ENCODE measurements around the gene LOXL3. TPM values are rescaled to one million over a fixed set of nuclear protein-coding genes. Genes with fewer than 3 reads are reported as not detected.

Gene LOXL3, protein sequence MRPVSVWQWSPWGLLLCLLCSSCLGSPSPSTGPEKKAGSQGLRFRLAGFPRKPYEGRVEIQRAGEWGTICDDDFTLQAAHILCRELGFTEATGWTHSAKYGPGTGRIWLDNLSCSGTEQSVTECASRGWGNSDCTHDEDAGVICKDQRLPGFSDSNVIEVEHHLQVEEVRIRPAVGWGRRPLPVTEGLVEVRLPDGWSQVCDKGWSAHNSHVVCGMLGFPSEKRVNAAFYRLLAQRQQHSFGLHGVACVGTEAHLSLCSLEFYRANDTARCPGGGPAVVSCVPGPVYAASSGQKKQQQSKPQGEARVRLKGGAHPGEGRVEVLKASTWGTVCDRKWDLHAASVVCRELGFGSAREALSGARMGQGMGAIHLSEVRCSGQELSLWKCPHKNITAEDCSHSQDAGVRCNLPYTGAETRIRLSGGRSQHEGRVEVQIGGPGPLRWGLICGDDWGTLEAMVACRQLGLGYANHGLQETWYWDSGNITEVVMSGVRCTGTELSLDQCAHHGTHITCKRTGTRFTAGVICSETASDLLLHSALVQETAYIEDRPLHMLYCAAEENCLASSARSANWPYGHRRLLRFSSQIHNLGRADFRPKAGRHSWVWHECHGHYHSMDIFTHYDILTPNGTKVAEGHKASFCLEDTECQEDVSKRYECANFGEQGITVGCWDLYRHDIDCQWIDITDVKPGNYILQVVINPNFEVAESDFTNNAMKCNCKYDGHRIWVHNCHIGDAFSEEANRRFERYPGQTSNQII
- 0.72 and 0.98 TPM in 2 replicates for total RNA-seq (2014; rRNA removed; shearing (Covaris generic))
- 0.21 and 0.79 TPM in 2 replicates for total RNA-seq (2022)
- Bru-seq, nascent RNA, result percentile 18 among the genes with signal in this experiment
- percentile 12 among the genes with signal in this experiment for BruChase-seq, experiment 1, labeled RNA remaining after a 6-hour chase
- percentile 13 among the genes with signal in this experiment for BruChase-seq, experiment 2, labeled RNA remaining after a 2-hour chase
- long read RNA-seq, partial matches to known transcripts, result 1 of 1 reads
- long read RNA-seq, other reads (novel, unspliced or antisense), result 0 of 1 reads

DNA sequence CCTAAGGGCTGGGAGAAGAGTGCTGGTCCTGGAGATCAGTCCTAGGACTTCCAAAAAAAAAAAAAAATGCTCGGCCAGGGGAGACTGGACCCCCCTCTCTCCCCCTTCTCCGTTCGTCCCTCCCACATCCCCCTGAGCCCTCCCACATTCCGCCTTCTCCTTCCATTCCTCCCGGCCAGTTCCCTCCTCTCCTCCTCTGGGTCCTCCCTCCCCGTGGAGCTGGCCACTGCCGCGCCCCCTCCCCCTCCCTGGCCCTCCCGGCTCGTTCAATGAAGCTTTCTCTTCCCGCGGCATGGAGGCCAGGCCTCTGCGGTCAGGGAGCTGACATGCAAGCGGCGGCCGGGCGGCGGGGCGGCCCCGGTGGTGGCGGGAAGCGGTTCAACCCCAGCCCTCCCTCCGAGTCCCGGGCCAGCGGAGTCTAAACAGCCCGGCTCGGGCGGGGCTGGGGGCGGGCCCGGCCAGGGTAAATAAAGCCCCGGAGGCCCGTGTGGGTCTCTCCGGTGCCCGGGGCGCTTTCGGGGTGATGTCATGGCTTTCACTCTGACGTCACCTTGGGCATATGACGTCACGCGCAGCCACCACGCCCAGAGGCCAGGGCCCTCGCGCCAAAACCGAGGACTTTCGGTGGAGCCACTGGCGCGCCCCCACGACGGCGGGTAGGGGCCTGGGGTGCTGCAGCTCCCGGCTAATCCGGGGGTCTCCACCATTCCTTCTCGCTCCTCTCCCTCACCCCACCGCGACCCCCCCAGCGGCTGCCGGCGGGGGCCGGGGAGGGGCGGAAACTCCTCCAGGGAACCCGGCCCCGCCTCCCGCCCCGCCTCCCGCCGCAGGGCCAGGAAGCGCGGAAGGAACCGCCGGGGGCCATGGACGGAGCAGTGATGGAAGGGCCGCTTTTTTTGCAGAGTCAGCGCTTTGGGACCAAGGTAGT is at the start of gene LOXL3, which contains the start of gene DOK1:
Gene LOXL3 (minus strand): TSS at position 51 of the 928 bp plus-strand sequence. CDS start 1,308 bp downstream, outside the sequence.
Gene DOK1 (plus strand): TSS at position 829 of the 928 bp plus-strand sequence. CDS start 35 bp downstream, at position 864.
- peak; percentile 78 for DNase-seq (ENCODE audit: low spot score)
- no peaks in the 10 kb centered on the region for H3K9me3 ChIP-seq (ENCODE audit: low read length)
- no peaks in the 10 kb centered on the region for H3K79me2 ChIP-seq (ENCODE audit: insufficient read depth, low read depth, low read length)
- peak within 1 kb of the TSS; percentile 95 for H2AFZ ChIP-seq (ENCODE audit: low read length)
- intact Hi-C loops (cut with micrococcal nuclease; ENCODE audit: unreplicated experiment), result no loop called here
- no peak within 1 kb of the TSS for H3K27ac ChIP-seq (ENCODE audit: low read depth, low read length, poor library complexity, severe bottlenecking)
- peaks cover 13% of the 10 kb centered on the region for H3K4me1 ChIP-seq (ENCODE audit: insufficient read depth, low read length, poor library complexity, severe bottlenecking)
- CTCF ChIA-PET (ENCODE audit: unreplicated experiment), result interaction anchor here (0.6 kb wide), 1 partner anchor 97 kb away, joined by 17 read pairs; no protein-coding TSS in a partner anchor
- no peaks in the 10 kb centered on the region for H4K20me1 ChIP-seq (ENCODE audit: insufficient read depth, low read length)
- POLR2A ChIA-PET, result interaction anchor here (0.7 kb wide), 1 partner anchor 24 kb away, joined by 3 read pairs; no protein-coding TSS in a partner anchor
- H3K36me3 ChIP-seq (ENCODE audit: insufficient read depth, low read length), result no peaks in the 10 kb centered on the region
- H3K9me2 ChIP-seq (ENCODE audit: insufficient read depth, low read length), result no peaks in the 10 kb centered on the region
- no peak for TF ChIP-seq EZH2phosphoT487 (IDR thresholded peaks at IDR 0.05; ENCODE audit: borderline replicate concordance, low read depth, low read length)
- BruUV-seq (replicated peaks), result no TSS peak
- peak within 1 kb of the TSS; percentile 94 for H3K4me3 ChIP-seq (ENCODE audit: low read depth, low read length, poor library complexity, severe bottlenecking)
- peak within 1 kb of the TSS; percentile 80 for H3K4me2 ChIP-seq (ENCODE audit: low read length)

DNA sequence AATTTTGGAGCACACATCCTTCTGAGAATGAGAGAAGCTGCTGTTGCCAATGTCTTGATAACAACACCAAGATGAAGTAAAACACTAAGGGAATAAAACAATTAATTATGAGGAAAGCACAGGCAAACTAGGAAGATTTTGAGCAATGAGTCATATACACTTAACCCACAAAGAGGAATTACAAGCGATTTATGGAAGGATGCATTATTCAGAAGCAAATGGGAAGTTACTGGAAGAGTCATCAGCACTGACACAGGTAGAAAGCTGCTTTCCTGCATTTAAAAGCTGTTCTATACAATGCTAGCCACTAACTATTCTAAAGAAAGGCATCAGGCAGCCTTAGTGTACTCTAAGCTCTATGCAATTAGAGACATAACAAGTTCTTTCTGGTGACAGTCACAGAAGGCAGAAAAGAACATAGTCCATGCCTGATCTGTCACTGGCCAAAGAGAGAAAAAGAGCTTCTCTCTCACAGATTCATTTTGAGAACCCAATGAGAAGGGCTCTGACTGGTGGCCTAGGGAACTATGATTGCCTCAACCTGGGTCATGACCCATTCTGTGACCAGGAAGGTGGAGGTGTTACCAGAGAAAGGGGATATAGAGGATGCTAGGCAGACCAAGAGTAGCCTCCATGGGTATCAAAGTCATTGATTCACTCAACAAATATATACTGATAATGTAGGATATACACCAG is 49.0 kb upstream of the LOXL3 start:
- ChIA-PET POLR2A (interaction anchor here (0.6 to 2.8 kb wide), 4 partner anchors 9 to 250 kb away, joined by 3 to 14 read pairs (median 4); no protein-coding TSS in a partner anchor), CTCF (ENCODE audit: unreplicated experiment) (no interaction called here)
- Histone ChIP-seq H3K4me1 (ENCODE audit: insufficient read depth, low read length, poor library complexity, severe bottlenecking) (no peaks in the 10 kb centered on the region), H3K9me3 (ENCODE audit: low read length) (no peaks in the 10 kb centered on the region), H4K20me1 (ENCODE audit: insufficient read depth, low read length) (no peaks in the 10 kb centered on the region), H3K4me3 (ENCODE audit: low read depth, low read length, poor library complexity, severe bottlenecking) (no peak overlapping the region), H3K27ac (ENCODE audit: low read depth, low read length, poor library complexity, severe bottlenecking) (no peak overlapping the region), H3K79me2 (ENCODE audit: insufficient read depth, low read depth, low read length) (no peaks in the 10 kb centered on the region), H3K4me2 (ENCODE audit: low read length) (no peak overlapping the region), H3K36me3 (ENCODE audit: insufficient read depth, low read length) (no peaks in the 10 kb centered on the region), H3K9me2 (ENCODE audit: insufficient read depth, low read length) (no peaks in the 10 kb centered on the region), H2AFZ (ENCODE audit: low read length) (no peak overlapping the region)
- intact Hi-C loops (cut with micrococcal nuclease; ENCODE audit: unreplicated experiment), result no loop called here
- BruUV-seq (replicated peaks), result no TSS peak
- TF ChIP-seq EZH2phosphoT487 (IDR thresholded peaks at IDR 0.05; ENCODE audit: borderline replicate concordance, low read depth, low read length), result no peak
- TF ChIP-seq, protein P1, sequence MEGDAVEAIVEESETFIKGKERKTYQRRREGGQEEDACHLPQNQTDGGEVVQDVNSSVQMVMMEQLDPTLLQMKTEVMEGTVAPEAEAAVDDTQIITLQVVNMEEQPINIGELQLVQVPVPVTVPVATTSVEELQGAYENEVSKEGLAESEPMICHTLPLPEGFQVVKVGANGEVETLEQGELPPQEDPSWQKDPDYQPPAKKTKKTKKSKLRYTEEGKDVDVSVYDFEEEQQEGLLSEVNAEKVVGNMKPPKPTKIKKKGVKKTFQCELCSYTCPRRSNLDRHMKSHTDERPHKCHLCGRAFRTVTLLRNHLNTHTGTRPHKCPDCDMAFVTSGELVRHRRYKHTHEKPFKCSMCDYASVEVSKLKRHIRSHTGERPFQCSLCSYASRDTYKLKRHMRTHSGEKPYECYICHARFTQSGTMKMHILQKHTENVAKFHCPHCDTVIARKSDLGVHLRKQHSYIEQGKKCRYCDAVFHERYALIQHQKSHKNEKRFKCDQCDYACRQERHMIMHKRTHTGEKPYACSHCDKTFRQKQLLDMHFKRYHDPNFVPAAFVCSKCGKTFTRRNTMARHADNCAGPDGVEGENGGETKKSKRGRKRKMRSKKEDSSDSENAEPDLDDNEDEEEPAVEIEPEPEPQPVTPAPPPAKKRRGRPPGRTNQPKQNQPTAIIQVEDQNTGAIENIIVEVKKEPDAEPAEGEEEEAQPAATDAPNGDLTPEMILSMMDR (conservative IDR thresholded peaks at IDR 0.05; ENCODE audit: low read length), result no peak
- DNase-seq (ENCODE audit: low spot score), result no peak
